G401.6 (cell line): ENCODE measurements around the gene BAG5.

Source experiments
- FAIRE-seq: peaks from 2 replicates; lab custom pipeline; 2012; peaks lifted over from hg19 to GRCh38; lab: Jason Lieb, UNC

Gene BAG5

GRCh38 chr14:103507751-103508150 lies 54.7 kb downstream of the BAG5 start:
- no peak for FAIRE-seq
